ENCODE measurements around the gene DYNLRB1.

The DYNLRB1 gene

DNA sequence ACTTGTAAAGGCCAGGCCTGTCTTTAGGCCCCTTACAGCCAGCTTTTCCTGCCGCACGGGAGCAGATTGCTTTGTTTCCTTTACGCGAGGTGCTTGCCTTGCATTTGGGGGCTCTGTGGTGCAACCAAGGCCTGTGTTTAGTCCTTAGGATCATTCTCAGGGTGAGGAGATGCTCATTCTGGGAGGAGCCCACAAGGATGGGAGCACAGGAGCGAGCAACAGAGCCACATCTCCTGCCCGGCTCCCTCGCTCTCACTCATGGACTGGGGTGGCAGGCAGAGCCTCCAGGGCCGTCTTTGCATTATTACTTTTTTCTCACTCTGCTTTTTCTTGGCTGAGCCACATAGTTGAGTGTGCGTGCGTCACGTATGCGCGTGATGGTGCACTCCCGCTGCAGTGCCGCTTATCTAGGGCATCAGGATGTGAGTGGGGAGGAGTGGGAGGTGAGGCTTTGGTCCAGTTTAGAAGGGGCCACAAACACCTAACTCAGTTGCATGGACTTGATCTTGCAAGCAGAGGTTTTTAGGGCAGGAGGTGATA lies 19.1 kb downstream of the DYNLRB1 start:
- no peak for DNase-seq

DNA sequence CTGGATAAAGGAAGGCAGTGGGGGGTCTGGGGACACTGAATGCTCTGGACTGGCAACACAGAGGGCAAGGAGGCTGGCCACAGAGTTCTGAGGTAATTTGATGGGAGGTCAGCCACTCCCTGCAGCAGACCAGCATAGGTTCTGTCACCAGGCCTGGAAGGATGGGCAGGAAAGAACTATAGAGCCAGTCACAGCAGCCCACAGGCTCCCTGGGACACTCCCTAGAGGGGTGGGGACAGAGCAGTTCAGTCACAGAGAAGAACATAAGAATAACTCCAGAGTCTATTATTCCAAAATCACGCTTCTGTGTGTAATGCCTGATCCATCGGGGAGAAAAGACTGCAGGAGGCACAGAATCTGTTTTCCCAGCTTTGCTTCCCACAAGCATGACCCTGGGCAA lies 19.6 kb downstream of the DYNLRB1 start:
- DNase-seq: no peak

DNA sequence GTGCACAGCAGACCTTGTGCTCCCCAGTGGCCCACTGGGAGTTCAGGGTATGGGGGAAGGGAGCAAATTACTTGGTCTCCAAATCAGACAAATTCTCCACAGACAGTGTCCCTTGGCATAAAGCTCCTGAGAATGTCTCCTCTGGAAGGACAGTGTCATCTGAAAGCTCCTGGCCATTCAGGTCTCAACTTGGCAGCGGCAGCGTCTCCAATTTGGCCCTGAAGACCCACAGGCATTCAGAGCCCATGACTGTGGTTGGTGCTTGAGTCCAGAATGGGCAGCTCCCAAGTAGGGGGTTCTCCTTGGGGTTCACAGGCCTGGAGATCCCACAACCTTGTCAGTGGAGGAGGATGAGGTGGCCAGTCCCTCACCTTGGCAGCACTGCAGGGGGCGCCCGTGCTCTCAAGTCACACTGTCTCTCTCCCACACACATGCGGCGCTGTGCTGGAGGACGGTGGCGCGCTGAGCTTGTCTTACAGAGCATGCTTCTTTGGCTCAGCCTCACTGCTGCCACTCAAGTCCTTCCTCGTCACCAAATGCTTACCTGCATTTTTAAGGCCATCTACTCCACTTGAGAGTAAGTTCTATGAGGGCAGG lies 20.7 kb downstream of the DYNLRB1 start:
- DNase-seq: no peak

DNA sequence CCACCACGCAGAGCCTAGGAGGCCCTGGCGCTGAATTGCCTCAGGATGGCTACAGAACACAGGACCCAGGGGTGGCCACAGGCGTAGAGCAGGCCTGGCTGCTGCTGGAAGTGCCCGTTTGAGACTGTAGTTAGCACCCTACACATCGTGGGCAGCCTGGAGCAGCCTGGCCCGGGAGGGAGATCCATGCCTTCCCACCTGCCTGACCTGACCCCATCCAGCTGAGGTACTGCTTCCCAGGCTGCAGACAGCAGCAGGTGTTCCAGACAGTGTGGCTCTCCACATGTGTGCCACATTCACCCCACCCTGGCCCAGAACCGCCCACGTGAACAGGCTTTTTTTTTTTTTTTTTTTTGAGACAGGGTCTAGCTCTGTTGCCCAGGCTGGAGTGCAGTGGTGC lies 21.4 kb downstream of the DYNLRB1 start:
- DNase-seq: no peak

DNA sequence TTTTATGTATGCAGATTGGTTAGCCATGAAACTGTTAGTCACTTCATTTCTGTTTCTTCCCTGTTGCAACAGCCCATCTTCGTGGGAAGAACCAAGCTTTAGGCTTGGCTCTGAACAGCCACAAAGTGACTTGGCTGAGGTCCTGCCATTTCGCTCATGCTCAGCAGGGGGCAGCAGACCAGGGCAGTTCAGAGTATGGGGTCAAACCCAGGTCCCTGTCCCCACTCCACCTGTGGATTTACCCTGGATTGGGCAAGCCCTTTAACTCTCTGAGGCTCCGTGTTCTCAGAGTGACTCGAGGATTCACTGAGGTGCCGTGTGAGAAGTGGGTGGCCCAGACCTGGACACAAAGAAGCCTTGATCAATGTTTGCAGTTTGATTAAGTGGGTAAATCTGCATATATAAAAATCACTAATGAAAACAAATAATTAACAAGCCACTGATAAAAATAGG lies 22.5 kb downstream of the DYNLRB1 start:
- DNase-seq: no peak

DNA sequence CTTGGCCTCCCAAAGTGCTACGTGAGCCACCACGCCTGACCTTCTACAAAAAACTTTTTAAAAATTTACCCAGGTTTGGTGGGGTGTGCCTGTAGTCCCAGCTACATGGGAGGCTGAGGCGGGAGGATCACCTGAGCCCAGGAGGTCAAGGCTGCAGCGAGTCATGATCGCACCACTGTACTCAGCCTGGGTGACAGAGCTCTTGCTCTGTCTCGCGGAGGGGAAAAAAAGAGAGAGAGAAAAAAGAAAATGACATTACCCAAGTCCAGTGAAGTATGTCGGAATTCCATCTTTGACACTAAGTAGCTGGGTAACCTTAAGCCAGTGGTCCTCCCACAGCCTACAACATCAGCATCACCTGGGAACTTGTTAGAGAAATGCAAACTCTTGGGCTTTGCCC lies 23.5 kb downstream of the DYNLRB1 start:
- no peak for DNase-seq

DNA sequence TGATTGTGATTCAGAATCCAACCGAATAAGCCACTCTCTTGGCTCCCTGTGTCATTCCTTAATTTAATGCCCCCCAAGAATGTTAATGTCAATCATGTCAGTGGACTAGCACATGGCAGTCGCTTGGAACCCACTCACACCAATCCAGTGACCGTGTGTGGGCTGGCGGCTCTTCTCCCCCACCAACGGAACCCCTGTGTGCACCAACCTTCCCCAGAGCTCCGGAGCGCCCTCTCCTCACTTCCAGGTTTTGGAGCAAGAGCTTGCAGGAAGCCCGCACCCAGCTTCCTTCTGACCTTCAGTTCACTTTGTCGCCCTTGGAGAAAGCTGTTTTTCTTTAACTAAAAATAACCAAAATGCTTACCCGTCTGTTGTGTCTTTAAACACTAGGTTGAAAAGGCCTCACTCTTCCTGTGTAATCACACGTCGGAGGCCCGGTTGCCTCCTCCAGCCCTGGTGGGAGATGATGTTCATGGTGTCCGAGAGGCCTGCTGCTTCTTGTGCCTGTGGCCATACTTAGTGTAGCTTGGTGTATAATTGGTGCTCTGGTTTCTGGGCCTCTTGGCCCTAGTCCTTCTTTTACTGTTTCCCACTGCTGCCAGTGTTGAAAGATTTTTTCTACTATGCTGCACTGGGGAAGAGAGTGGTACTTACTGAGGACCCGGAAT lies 24.5 kb downstream of the DYNLRB1 start:
- no peak for DNase-seq

DNA sequence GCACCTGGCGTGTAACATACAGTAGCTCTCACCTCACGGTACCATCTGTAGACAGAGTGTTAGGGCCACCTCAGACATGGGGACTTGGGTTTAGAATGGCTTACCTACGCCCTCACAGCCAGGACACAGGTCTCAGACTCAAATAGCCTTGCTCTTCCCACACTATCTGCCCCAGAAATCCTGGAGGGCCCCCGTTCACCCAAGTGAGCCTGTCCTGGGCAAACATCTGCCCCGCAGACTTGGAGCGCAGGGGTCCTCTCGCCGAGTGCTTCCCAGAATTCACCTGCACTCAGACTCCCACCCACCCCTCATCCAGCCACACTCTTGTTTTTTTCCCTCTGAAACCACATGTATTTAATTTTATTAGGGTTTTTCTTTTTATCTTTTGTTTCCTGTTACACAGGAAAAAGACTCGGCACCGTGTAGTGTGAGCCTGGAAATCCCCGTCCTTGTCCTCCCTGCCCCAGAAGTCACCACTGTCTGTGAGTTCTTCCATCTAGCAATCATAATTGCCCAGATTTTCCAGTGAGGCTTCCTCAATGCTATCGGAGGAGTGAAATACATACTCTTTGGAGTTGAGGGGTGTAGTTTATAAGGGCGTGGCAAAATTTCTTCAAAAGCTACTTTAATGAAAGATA lies 25.2 kb downstream of the DYNLRB1 start:
- DNase-seq: no peak

DNA sequence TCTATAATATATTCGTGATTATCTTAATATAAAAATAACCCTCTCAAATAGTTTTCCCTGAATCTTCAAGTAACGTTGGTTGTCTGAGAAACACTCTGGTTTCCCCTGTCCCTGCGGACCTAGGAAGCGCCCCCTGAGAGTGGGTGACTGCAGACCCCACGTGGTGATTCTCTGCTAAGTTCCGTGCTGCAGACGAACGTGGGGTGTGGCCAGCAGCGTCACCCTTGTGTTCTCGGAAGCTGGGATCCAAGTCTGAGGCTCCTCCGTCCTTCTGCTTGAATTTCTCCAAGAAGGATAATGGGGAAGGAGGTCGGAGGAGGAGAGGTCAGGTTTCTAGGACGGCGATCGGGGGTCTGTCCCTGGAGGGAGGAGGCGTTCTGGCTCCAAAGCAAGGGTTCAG lies 25.7 kb downstream of the DYNLRB1 start:
- no peak for DNase-seq

DNA sequence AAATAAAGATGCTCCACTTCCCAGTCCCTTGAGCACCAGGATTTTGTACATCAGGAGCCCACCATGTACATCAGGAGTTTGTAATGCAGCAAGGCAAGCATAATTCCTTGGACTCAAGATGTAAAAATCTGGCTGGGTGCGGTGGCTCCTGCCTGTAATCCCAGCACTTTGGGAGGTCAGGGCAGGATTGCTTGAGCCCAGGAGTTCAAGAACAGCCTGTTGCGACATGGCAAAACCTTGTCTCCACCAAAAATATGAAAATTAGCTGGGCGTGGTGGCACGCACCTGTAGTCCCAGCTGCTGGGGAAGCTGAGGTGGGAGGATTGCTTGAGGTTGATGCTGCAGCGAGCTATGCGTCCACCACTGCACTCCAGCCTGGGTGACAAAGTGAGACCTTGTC lies 26.2 kb downstream of the DYNLRB1 start:
- DNase-seq: no peak

DNA sequence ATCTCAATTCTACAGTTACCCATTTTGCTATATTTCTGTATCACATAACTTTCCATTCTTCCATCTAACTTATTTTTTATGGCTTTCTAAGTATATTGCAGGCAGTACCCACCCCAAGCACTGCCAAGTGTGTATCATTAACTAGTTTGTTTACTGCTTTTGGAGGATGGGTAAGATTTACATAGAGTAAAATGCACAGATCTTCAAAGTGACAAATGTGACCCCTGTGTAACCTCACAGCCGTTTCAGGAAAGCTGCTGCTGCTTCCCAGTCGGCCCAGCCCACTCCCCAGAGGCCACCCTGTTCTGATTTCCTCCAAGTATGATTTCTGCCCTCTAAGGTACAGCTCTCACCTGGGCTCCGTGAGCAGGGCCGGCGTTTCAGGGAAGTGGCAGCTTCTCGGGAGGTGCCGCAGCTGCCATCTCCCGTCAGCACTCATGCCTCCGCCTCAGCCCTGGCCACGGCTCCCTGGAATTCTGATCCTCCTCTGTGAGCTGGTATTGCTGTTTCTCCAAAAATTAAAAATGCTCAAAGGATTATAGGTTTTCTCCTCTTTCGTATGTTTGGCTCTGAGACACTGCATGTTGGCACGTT lies 27.3 kb downstream of the DYNLRB1 start:
- DNase-seq: no peak

DNA sequence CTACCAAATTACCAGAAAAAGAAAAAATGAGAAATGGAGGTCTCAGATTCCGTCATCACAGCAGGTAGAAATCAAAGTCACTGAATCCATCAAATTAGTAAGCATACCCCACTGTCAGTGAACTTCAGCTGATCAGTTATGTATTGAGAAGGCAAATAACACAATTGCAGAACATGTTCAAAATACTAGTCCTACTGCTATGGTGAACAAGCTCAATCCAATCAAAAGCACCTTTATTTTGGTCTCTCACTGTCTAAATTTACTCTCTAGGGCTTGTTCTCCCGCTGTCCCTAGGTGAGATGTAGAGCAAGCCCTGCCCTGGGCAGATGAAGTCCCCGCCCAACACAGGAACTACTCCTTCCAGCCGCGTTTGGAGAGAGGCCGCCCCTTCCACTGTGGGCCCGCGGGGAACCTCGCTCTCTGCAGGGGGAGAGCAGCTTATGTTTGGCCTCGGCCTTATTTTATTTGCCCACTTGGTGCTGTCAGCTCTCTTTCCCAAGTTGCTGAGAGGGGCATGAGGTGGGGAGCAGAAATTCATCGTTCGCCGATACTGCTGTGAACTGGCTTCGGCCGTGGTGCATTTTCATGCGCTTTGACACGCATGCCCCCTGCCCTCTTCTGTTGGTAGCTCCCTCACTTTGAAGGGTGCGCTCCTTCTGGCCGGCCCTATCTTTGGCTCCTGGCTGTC lies 28.0 kb downstream of the DYNLRB1 start:
- no peak for DNase-seq

DNA sequence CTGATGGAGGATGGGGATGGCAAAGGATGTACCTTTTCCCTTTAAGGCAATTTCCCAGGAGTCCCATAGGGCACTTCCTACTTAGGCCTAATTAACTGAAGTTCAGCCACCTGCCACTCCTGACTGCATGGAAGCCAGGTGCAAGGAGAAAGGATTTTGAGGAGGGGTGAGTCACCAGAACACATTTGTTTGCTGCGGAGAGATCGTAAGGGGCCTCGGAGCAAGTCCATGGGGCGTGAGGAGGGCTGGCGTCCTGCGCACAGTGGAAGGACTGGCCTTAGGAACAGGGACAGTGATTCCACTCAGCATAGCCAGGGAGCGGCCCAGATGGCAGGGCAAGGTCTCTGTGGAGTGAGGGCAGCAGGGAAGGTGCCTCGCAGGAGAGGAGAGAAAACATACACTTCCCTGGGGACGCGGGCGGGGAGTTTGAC lies 30.5 kb downstream of the DYNLRB1 start:
- peak; percentile 49 for DNase-seq

DNA sequence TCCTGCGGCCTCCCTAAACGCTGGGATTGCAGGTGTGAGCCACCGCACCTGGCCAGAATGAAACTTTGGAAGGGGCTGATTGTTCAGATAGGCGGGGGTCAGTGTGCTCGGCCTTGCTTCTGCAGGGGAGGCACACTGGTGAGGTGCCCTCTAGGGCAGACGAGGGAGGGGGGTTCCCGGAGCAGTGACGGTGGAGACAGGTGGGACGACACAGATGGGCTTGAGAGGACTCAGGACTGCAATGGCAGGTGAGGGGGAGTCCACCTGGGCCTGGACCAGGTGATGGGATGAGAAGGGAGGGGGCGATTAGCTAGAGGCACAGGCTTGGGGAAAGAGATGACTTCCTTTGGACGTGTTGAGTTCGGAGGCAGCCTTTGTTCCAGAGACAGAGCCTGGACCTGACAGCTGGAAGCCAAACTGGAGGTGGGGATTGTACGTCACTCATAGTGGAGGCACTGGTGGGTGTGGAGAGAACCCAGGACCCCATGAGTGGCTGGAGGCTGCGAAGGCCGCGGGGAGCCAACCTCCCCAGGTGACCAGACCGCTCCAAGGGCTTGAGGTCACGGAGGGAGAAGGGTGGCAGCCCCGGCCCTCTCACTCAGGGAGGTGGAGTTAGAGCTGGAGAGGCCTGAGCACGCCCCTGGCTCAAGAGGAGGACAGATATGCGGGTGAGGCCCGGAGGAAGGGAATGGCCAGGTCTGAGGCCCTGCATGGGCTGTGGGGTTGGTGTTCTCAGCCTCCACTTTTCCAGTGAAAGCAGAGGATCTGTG lies 31.8 kb downstream of the DYNLRB1 start:
- DNase-seq: no peak

DNA sequence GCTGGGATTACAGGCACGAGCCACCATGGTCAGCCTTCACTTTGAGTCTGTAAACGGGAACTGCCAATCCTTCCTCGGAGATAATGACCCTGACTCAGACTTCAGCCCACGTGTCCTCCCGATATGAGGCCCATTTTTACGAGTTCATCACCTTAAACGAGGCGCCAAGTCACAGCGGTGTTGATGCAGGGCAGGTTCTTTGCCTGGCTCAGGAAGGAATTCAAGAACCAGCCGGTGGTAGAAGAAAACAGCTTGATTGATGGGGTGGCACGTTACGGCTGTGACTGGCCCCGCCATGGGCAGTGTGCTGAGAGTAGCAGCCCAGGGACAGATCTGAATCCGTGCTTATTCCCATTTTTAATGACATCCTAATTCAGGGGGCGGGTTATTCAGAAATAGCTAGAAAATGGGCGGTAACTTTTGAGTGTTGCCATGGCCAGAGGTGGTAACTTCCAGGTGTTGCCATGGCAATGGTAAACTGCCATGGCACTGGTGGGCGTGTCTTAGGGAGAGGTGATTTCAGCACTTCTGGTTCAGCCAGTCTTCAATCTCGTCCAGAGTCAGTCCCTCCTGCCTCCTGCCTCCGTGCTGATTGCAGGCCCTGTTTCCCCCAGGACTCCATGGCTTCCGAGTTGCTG lies 33.2 kb downstream of the DYNLRB1 start:
- no peak for DNase-seq

DNA sequence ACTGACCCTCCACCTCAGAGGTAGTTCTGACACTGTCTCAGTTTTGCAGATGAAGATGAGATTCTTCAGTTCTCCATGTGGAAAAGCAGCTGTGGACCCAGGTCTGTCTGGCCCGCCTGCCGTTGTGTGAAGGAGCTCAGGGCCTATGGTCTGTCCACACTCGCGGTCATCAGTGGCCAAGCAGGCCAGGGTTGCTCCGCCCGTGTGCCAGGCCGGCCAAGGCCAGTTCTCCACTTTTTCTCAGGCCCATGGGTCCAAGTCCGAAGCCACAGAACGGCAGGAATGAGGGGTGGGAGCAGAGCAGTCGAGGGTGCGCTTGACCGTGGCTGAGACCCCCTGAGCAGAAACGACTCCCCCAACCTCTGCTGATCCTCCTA lies 33.7 kb downstream of the DYNLRB1 start:
- DNase-seq: no peak

DNA sequence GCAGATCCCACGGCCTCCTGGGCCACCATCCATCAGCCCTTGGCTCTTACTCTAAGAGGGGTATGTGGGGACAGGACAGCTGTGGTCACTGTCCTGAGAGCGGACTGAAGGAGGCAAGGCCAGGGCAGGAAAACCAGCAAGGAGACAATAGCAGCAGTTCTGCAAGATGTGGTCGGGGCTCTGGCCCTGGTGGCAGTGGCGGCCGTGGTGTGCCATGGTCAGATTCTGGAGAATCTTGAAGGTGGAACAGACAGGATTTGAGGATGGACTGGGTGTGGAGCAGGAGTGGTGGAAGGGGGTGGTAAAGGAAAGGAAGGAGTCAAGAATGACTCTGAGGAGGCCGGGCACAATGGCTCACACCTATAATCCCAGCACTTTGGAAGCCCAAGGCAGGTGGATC lies 36.3 kb downstream of the DYNLRB1 start:
- no peak for DNase-seq

DNA sequence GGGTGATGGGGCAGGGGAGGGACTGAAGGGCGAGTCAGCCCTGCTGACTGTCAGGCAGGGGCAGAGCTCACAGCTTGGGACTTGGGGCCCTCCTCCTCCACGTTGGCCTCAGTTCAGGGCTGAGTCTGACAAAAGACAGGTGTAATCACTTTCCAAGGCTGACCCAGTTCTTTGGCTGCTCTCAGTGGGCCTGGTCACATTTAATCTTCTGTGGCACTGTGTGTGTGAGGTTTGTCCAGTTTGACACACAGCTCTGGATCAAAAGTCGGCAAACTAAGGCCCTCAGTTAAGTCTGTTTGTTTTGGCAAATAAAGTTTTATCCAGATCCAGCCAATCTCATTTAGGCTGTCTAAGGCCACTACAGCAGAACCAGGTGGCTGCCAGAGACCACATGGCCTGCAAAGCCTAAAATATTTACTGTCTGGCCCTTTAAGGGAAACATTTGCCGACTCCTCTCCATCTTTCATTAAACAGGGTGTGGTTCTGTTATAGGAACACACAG lies 37.2 kb downstream of the DYNLRB1 start:
- no peak for DNase-seq

DNA sequence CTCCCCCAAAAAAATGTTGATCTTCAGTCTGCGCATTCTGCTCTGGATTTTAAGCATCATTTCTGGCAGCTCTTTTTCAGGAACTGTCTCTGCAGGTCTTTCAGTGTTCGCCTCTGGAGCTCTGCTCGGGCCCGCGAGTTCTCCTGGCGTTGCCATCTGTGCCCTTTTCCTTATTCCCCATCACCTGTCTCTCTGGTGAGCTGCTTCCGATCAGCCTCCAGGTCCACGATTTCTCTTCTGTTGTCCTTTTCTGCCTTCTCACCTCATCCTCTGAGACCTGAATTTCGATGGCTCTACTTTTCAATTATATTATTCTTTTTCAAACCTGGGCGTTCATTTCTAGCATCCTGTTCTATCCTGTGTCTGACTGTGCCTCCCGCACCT lies 41.7 kb downstream of the DYNLRB1 start:
- DNase-seq: no peak

DNA sequence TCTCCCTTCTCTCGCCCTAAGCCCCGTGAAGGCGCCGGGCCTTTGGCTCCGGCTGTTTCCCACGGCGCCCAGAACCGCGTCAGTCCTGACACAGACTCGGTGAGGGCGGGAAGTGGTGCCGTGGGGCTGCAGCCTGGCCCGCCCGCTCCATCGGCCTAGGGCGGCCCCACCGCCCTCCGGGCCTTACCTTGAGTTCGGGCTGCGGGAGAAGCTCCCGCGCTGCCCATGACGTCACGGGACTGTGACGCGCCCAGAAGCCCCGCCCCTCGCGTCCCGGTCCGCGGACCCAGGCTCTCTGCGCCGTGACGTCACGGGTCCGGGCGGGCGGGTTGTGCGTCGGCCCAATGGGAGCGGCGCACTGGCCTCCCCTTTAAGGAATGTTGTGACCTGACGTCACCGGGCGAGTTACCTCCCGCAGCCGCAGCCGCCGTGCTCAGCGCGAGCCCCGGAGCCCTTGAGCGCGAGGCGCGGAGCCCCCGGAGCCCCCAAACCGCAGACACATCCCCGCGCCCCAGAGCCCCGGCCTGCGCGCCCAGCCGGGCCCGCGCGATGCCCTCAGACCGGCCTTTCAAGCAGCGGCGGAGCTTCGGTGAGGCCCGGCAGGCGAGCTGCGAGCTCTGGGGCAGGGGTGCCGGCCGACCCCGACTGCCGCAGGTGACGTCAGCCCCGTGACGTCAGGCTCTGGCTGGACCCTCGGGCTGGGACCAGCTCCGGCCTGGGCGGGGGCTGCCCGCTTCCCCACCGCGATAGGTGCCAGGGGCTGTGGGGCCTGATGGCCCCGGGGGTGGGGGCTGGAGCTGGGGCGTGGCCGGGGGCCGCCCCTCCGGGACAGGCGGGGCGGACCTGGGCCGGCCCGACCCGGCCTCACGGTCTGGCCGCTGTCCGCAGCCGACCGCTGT lies 42.3 kb downstream of the DYNLRB1 start, which contains the start of gene MAP1LC3A:
Gene MAP1LC3A (plus strand): TSS at position 399 of the 899 bp plus-strand sequence. CDS start 151 bp downstream, at position 550.
- no peak for DNase-seq
